Pons (tissue), 1 donor: ENCODE data around the gene ZNF391.
"Not testable (repeated sequence)": the region's sequence is repeated elsewhere in the genome, so short reads cannot be mapped to it uniquely, and the experiment has no call there.

Experiments used
- DNase-seq: peaks from one replicate; pipeline ENCODE4 v3.0.0-alpha.2; 2016; ENCODE audit warnings: low spot score

Gene ZNF391

GRCh38 chr6:27422651-27423332 lies 34.2 kb downstream of the ZNF391 start:
- peak; percentile 15 for DNase-seq

GRCh38 chr6:27424851-27425250 lies 36.3 kb downstream of the ZNF391 start:
- DNase-seq: not testable (repeated sequence)

- DNase-seq: no peak
Observed at GRCh38 chr6:27426045-27426620, 37.6 kb downstream of the ZNF391 start.

GRCh38 chr6:27428502-27428901 lies 39.9 kb downstream of the ZNF391 start:
- no peak for DNase-seq

GRCh38 chr6:27428966-27429365 lies 40.4 kb downstream of the ZNF391 start:
- no peak for DNase-seq

GRCh38 chr6:27433714-27434113 lies 45.2 kb downstream of the ZNF391 start:
- DNase-seq: no peak

- DNase-seq: no peak
Observed at GRCh38 chr6:27439371-27439770, 50.8 kb downstream of the ZNF391 start.

GRCh38 chr6:27441001-27441400 lies 52.4 kb downstream of the ZNF391 start:
- no peak for DNase-seq

- no peak for DNase-seq
Observed at GRCh38 chr6:27442932-27443331, 54.4 kb downstream of the ZNF391 start.

- no peak for DNase-seq
Observed at GRCh38 chr6:27448456-27448855, 59.9 kb downstream of the ZNF391 start.

- DNase-seq: no peak
Observed at GRCh38 chr6:27451660-27452390, 63.3 kb downstream of the ZNF391 start.

- no peak for DNase-seq
Observed at GRCh38 chr6:27452496-27452897, 63.9 kb downstream of the ZNF391 start.
